GM23338 (cell line): ENCODE data around the gene SRPRA. TPM values are rescaled to one million over a fixed set of nuclear protein-coding genes. Genes with fewer than 3 reads are reported as not detected.

Source experiments
- ATAC-seq: fragments of 200-7000 bp; cut with Tn5 transposase; 3 replicates; pipeline ENCODE4 v1.9.1; 2020
- DNase-seq: peaks from one replicate; pipeline ENCODE4 v3.0.0-alpha.2; 2015; ENCODE audit warnings: low spot score
- H2AFZ ChIP-seq: fragments of 200-600 bp; sonication (generic); 2 replicates; pipeline ENCODE4 v1.8.0; 2016; ENCODE audit warnings: antibody characterized with exemption, mild to moderate bottlenecking, moderate library complexity
- H3F3A ChIP-seq: fragments of 200-600 bp; sonication (generic); replicated peaks from 2 replicates; pipeline ENCODE4 v1.8.0; 2017; ENCODE audit warnings: antibody characterized with exemption, mixed run types, low read depth
- H3K27ac ChIP-seq: fragments of 200-600 bp; sonication (generic); 2 replicates; pipeline ENCODE4 v1.6.1; 2016; ENCODE audit warnings: low read depth
- H3K27me3 ChIP-seq: fragments of 200-600 bp; sonication (generic); 2 replicates; pipeline ENCODE4 v1.8.0; 2016; ENCODE audit warnings: mild to moderate bottlenecking, mixed run types, moderate library complexity; ENCODE audit not compliant: insufficient read depth
- H3K36me3 ChIP-seq: fragments of 200-600 bp; sonication (generic); 2 replicates; pipeline ENCODE4 v1.8.0; 2016; ENCODE audit warnings: mild to moderate bottlenecking; ENCODE audit not compliant: insufficient read depth
- H3K4me1 ChIP-seq: fragments of 200-600 bp; sonication (generic); 2 replicates; pipeline ENCODE4 v1.8.0; 2016; ENCODE audit warnings: mild to moderate bottlenecking, moderate library complexity; ENCODE audit not compliant: insufficient read depth
- H3K4me2 ChIP-seq: fragments of 200-600 bp; sonication (generic); 2 replicates; pipeline ENCODE4 v1.7.1; 2017; ENCODE audit warnings: mixed run types
- H3K4me3 ChIP-seq: fragments of 200-600 bp; sonication (generic); 2 replicates; pipeline ENCODE4 v1.6.1; 2016; ENCODE audit warnings: mixed run types
- H3K79me2 ChIP-seq: fragments of 200-600 bp; sonication (generic); replicated peaks from 2 replicates; pipeline ENCODE4 v1.8.0; 2017; ENCODE audit warnings: mild to moderate bottlenecking; ENCODE audit not compliant: insufficient read depth
- H3K9me2 ChIP-seq: fragments of 200-600 bp; sonication (generic); 2 replicates; pipeline ENCODE4 v1.8.0; 2017; ENCODE audit not compliant: insufficient read depth
- H4K20me1 ChIP-seq: fragments of 200-600 bp; sonication (generic); replicated peaks from 2 replicates; pipeline ENCODE4 v1.8.0; 2017; ENCODE audit warnings: mild to moderate bottlenecking; ENCODE audit not compliant: insufficient read depth
- H3K27ac Mint-ChIP-seq: 2 replicates; pipeline ENCODE4 v1.8.0; 2020; ENCODE audit warnings: inconsistent platforms, mild to moderate bottlenecking, moderate library complexity, mixed read lengths
- H3K27me3 Mint-ChIP-seq: 3 replicates; pipeline ENCODE4 v1.8.0; 2022; ENCODE audit warnings: low read depth, mild to moderate bottlenecking, moderate library complexity, mixed read lengths, inconsistent platforms; ENCODE audit not compliant: insufficient read depth, poor library complexity
- H3K36me3 Mint-ChIP-seq: 3 replicates; pipeline ENCODE4 v1.8.0; 2021; ENCODE audit warnings: low read depth, mild to moderate bottlenecking, inconsistent platforms, moderate library complexity, mixed read lengths
- H3K4me1 Mint-ChIP-seq: 3 replicates; pipeline ENCODE4 v1.8.0; 2020; ENCODE audit warnings: mild to moderate bottlenecking, inconsistent platforms, mixed read lengths
- H3K4me3 Mint-ChIP-seq: 3 replicates; pipeline ENCODE4 v1.8.0; 2021; ENCODE audit warnings: moderate library complexity, mild to moderate bottlenecking, inconsistent platforms, mixed read lengths
- H3K9me3 Mint-ChIP-seq: 3 replicates; pipeline ENCODE4 v1.8.0; 2020; ENCODE audit warnings: moderate library complexity, mild to moderate bottlenecking, inconsistent platforms, mixed read lengths
- JUNB ChIP-seq: IDR thresholded peaks from one replicate; pipeline ENCODE4 v1.6.1; 2016; ENCODE audit warnings: antibody characterized with exemption; ENCODE audit not compliant: unreplicated experiment
- polyA plus RNA-seq: library from polyadenylated mRNA; unstranded; fragments of >200 nt; fragmentation: Nextera tagmentation; extraction: Ambion mirVana; gene quantifications from 2 replicates; pipeline ENCODE4 v1.2.1, GENCODE V29; 2016
- total RNA-seq: library from RNA; depleted of rRNA; stranded (reverse); fragments of >200 nt; shearing (Covaris generic); gene quantifications from 2 replicates; pipeline ENCODE4 v1.2.3, GENCODE V29; 2014
- TF ChIP-seq, protein P1 (sequence below), 2 experiments: fragments of 200-600 bp in 1 of 2; sonication (generic) in 1 of 2; conservative IDR thresholded peaks; 2 replicates each; pipeline versions ENCODE4 v1.5.1 to v1.6.1; 2016 to 2017; ENCODE audit warnings: antibody characterized with exemption in 2 of 2, low read depth in 2 of 2, mild to moderate bottlenecking in 2 of 2, moderate library complexity in 1 of 2
- TF ChIP-seq, protein P2 (sequence below): fragments of 250-450 bp; sonication (Bioruptor Pico); IDR thresholded peaks from 2 replicates; pipeline ENCODE4 v1.5.0; 2020; ENCODE audit warnings: mild to moderate bottlenecking, moderate library complexity

The SRPRA gene
- total and polyA plus RNA-seq, 2 experiments from 2014 or later, result 27.1 to 53.2 TPM

DNA sequence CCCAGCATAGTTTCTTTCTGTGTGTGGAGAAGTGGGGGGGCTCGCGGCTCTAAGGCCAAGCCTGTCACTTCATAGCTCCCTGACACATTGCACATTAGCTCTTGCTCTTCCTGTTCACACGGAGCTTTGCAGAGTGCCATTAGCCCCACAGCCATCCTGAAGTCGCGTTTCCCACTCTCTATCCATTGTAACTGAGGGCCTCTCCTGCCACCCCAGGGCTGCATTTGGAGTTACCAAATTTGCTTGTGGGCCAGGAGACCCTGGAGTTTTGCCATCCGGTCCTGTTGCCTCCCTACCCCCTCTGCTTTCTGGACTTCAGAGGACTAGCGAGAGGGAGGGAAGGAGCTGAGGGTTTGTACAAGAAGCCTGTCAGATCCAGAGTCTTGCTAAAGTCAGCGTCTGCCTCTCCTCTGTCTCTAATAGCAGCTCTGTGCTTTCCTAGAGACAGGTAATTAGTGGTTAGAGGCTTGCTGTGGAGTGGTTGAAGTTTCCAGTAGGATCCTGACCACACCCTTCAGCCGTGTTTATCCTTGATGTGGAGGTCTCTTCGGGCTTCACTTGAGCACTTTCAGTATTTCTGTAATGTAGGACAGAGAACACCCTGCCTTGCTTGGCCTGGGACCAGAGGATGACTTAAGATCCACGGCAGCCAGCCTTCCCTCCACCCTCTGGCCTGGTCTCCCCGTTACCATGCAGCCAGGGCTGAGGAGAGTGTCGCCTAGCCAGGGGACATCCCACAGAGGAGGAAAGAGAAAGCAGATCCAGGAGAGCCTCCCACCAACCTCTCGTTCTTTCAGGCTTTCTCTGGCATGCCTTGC lies 49.3 kb upstream of the SRPRA start:
- no peaks in the 10 kb centered on the region for H3F3A ChIP-seq
- H3K27ac ChIP-seq, result no peak overlapping the region
- no peaks in the 10 kb centered on the region; the same call in 1 of the 2 replicates for H3K79me2 ChIP-seq
- Mint-ChIP-seq H3K36me3 (peaks cover 19% of the 10 kb centered on the region), H3K4me1 (no peaks in the 10 kb centered on the region), H3K27ac (no peak overlapping the region), H3K4me3 (no peak overlapping the region), H3K9me3 (no peaks in the 10 kb centered on the region), H3K27me3 (no peaks in the 10 kb centered on the region)
- H3K9me2 ChIP-seq, result no peaks in the 10 kb centered on the region
- no peaks in the 10 kb centered on the region for H4K20me1 ChIP-seq
- H3K4me2 ChIP-seq, result no peak overlapping the region
- DNase-seq, result no peak
- H3K27me3 ChIP-seq, result no peaks in the 10 kb centered on the region
- no peak for TF ChIP-seq JUNB
- TF ChIP-seq, protein P1, sequence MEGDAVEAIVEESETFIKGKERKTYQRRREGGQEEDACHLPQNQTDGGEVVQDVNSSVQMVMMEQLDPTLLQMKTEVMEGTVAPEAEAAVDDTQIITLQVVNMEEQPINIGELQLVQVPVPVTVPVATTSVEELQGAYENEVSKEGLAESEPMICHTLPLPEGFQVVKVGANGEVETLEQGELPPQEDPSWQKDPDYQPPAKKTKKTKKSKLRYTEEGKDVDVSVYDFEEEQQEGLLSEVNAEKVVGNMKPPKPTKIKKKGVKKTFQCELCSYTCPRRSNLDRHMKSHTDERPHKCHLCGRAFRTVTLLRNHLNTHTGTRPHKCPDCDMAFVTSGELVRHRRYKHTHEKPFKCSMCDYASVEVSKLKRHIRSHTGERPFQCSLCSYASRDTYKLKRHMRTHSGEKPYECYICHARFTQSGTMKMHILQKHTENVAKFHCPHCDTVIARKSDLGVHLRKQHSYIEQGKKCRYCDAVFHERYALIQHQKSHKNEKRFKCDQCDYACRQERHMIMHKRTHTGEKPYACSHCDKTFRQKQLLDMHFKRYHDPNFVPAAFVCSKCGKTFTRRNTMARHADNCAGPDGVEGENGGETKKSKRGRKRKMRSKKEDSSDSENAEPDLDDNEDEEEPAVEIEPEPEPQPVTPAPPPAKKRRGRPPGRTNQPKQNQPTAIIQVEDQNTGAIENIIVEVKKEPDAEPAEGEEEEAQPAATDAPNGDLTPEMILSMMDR (conservative IDR thresholded peaks at IDR 0.05; ENCODE audit: low read depth in 2 of 2), result no peak
- TF ChIP-seq, protein P2, sequence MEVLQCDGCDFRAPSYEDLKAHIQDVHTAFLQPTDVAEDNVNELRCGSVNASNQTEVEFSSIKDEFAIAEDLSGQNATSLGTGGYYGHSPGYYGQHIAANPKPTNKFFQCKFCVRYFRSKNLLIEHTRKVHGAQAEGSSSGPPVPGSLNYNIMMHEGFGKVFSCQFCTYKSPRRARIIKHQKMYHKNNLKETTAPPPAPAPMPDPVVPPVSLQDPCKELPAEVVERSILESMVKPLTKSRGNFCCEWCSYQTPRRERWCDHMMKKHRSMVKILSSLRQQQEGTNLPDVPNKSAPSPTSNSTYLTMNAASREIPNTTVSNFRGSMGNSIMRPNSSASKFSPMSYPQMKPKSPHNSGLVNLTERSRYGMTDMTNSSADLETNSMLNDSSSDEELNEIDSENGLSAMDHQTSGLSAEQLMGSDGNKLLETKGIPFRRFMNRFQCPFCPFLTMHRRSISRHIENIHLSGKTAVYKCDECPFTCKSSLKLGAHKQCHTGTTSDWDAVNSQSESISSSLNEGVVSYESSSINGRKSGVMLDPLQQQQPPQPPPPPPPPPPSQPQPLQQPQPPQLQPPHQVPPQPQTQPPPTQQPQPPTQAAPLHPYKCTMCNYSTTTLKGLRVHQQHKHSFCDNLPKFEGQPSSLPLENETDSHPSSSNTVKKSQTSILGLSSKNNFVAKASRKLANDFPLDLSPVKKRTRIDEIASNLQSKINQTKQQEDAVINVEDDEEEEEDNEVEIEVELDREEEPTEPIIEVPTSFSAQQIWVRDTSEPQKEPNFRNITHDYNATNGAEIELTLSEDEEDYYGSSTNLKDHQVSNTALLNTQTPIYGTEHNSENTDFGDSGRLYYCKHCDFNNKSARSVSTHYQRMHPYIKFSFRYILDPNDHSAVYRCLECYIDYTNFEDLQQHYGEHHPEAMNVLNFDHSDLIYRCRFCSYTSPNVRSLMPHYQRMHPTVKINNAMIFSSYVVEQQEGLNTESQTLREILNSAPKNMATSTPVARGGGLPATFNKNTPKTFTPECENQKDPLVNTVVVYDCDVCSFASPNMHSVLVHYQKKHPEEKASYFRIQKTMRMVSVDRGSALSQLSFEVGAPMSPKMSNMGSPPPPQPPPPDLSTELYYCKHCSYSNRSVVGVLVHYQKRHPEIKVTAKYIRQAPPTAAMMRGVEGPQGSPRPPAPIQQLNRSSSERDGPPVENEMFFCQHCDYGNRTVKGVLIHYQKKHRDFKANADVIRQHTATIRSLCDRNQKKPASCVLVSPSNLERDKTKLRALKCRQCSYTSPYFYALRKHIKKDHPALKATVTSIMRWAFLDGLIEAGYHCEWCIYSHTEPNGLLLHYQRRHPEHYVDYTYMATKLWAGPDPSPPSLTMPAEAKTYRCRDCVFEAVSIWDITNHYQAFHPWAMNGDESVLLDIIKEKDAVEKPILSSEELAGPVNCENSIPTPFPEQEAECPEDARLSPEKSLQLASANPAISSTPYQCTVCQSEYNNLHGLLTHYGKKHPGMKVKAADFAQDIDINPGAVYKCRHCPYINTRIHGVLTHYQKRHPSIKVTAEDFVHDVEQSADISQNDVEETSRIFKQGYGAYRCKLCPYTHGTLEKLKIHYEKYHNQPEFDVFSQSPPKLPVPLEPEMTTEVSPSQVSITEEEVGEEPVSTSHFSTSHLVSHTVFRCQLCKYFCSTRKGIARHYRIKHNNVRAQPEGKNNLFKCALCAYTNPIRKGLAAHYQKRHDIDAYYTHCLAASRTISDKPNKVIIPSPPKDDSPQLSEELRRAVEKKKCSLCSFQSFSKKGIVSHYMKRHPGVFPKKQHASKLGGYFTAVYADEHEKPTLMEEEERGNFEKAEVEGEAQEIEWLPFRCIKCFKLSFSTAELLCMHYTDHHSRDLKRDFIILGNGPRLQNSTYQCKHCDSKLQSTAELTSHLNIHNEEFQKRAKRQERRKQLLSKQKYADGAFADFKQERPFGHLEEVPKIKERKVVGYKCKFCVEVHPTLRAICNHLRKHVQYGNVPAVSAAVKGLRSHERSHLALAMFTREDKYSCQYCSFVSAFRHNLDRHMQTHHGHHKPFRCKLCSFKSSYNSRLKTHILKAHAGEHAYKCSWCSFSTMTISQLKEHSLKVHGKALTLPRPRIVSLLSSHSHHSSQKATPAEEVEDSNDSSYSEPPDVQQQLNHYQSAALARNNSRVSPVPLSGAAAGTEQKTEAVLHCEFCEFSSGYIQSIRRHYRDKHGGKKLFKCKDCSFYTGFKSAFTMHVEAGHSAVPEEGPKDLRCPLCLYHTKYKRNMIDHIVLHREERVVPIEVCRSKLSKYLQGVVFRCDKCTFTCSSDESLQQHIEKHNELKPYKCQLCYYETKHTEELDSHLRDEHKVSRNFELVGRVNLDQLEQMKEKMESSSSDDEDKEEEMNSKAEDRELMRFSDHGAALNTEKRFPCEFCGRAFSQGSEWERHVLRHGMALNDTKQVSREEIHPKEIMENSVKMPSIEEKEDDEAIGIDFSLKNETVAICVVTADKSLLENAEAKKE (CRISPR knock-in tag), result no peak
- no peak overlapping the region for H2AFZ ChIP-seq
- no peak for ATAC-seq
- H3K4me1 ChIP-seq, result no peaks in the 10 kb centered on the region
- H3K4me3 ChIP-seq, result no peak overlapping the region
- H3K36me3 ChIP-seq, result no peaks in the 10 kb centered on the region
